GM18508 (cell line): ENCODE data around the gene ZSCAN16.

Source experiments
- ATAC-seq: cut with Tn5 transposase; IDR thresholded peaks from one replicate; pipeline ENCODE4 v1.9.1; 2021; ENCODE audit warnings: moderate number of reproducible peaks; ENCODE audit not compliant: insufficient read depth, unreplicated experiment

The ZSCAN16 gene

DNA sequence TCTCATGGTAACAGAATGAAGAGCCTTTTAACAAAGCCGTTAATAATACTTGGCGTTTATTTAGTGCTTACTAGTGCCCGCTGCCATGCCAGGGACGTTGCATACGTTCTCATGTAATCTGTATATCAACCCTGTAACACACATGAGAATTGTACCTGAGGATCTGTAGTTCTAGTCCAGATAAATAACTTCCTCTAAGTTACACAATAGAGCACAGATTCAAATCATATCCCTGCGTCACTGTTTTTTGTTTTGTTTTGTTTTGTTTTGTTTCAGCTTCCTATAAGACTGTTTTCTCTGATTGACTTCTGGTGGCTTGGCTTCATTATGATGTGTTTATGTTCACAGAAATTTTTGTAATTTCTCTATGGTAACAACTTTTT lies 553 bp downstream of the ZSCAN16 start:
- no peak for ATAC-seq

DNA sequence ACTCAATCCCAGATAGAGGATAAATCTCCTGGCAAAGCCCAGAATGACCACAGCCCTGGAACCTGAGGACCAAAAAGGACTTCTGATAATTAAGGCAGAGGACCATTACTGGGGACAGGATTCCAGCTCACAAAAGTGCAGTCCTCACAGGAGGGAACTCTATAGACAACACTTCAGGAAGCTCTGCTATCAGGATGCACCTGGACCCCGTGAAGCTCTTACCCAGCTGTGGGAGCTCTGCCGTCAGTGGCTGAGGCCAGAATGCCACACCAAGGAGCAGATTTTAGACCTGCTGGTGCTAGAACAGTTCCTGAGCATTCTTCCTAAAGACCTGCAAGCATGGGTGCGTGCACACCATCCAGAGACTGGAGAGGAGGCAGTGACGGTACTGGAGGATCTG lies 992 bp downstream of the ZSCAN16 start:
- no peak for ATAC-seq

DNA sequence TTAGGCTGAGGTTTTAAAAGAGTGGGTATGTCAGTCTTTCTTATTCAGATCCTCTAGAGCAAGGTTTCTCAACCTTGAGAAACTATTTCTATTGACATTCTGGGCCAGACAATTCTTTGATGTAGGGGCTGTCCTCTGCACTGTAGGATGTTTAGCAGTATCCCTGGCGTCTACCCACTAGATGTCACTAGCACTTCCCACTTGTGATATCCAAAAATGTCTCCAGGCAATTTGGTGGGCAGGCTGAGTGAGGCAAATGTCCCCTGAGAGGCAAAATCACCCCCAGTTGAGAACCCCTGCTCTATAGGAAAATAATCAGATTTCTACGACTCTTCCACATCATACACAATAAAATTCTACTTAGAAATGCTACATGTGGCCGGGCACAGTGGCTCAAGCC lies 9.6 kb downstream of the ZSCAN16 start:
- no peak for ATAC-seq

DNA sequence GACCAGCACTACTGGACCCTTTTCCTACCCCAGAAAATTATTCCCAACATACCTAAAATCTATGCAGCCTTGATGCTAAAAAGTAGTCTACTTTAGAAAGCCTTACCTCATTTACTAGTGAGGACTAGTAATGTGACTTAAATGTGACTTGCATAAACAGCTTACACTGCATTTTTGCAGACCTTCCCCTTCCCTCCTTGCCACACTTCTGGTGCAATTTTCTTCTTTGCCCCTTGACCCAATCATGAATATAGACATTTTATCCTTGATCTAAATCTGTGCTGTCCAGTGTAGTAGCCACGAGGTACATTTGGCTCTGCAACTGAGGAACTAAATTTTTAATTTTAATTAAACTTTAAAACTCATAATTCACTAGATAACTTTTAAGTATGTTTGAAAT lies 10.3 kb downstream of the ZSCAN16 start:
- ATAC-seq: no peak

DNA sequence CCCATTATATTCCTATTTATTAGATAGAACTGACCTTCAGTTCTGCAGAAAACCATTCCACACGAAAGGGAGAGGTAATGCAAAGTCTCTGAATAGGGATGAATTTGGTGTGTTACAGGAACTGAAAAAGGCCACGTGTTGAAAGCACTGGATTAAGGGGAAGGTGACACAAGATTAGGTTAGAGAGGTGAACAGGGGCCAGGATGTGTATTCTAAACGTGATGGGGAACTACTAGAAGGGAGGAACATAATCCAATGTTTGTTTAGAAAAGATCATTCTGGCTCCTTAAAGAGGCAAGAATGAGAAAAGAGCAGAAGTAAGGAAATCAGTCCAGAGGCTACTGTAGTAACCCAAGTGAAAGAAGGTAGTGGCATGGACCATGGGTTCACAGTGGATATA lies 11.0 kb downstream of the ZSCAN16 start:
- no peak for ATAC-seq

DNA sequence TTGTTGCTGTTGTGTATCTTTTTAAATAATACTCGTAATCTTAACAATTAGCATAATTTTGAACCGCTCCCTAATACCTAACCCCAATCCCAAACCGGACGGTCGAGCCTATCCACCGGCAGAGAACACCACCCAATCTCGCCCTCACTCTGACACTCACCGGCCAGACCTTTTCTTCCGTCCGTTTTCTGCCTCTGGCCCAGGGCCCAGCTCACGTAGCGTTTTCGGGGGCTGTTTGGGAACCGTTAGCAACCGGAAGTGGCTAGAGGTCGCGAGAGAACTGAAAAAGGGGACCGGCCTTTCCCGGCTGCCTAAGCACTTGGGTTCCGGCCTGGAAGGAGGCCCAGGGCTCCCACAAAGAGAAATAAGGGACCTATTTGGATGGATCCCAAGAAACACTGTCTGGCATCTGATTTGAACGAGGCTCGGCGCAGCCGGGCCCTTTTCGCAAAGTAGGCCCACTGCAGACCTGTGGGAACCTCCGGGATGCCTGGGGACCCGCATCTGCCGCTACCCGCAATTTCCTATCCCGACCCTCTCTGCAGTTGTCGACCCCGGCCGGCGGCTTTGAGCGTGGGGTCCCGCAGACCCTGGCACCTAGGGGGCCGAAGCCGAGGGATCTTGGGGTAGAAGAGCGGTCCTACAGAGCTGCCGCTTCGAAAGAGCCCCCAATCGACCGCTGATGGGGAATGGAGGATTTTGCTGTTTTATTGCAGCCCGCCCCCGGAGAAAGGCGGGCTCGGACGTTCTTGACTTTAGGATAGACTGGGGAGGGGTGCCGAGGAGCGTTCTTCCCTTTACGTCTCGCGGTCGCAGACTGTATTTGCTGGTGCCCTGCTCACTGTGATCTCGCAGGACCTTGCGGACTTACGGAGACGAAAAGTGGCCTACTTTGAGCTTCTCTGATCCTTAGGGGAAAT lies 12.4 kb downstream of the ZSCAN16 start:
- ATAC-seq: no peak

DNA sequence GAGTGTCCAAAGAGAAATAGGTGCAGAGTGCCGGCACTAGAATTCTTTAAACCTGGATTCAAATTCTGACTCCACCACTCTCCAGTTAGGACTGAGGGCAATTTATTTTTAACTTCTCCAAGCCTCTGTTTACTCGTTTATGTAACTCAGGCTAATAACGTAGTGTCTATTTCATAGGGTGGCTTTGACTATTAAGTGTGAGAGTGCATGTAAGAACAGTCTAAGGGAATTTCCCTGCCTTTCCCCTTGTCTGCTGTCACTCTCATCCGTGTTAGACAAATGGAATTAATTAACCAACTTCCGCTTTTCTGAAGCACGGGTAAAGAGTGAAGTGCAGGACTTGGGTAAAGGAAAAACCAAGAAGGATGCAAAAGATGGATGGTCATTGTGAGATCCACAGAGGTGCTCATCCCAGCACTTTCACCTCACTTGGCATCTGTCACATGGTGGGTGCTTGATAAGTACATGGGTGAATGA lies 13.1 kb downstream of the ZSCAN16 start:
- ATAC-seq: no peak

DNA sequence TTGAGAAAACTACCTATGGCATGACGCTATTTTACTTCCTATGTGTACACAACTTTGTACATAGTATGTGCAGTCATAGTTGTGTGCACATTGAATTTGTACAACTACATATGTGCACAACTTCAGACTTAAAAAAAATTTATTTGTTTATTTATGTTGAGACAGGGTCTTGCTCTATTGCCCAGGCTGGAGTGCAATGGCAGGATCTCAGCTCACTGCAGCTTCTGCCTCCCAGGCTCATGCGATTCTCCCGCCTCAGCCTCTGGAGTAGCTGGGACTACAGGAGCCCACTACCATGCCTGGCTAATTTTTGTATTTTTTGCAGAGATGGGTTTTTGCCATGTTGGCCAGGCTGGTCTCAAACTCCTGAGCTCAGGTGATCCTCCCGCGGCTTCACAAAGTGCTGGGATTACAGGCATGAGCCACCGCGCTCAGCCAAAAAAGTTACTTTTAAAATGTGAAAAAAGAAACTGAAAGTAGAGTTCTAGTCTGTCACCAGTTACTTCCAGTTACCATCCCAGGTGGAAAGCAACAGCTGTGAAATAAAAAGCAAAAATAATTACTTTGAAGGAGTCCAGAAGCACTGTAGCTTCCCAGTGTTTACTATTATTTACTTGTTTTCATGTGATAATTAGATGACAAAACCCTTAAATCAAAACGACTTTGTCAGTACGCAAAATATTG lies 15.6 kb downstream of the ZSCAN16 start:
- ATAC-seq: no peak

DNA sequence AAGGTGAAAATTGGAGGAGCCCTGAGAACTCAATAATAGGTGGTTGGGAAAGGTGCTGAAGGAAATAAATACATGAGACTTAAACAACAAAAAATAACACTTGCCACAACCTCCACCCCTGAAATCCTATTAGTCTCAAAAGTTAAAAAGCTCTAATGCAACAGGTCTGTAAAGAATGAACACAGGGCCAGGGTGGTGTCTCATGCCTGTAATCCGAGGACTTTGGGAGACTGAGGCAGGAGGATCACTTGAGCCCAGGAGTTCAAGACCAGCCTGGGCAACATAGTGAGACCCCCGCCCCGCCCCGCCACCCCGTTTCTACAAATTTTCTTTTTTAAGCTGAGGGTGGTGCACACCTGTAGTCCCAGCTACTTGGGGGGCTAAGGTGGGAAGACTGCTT lies 16.2 kb downstream of the ZSCAN16 start:
- ATAC-seq: no peak

DNA sequence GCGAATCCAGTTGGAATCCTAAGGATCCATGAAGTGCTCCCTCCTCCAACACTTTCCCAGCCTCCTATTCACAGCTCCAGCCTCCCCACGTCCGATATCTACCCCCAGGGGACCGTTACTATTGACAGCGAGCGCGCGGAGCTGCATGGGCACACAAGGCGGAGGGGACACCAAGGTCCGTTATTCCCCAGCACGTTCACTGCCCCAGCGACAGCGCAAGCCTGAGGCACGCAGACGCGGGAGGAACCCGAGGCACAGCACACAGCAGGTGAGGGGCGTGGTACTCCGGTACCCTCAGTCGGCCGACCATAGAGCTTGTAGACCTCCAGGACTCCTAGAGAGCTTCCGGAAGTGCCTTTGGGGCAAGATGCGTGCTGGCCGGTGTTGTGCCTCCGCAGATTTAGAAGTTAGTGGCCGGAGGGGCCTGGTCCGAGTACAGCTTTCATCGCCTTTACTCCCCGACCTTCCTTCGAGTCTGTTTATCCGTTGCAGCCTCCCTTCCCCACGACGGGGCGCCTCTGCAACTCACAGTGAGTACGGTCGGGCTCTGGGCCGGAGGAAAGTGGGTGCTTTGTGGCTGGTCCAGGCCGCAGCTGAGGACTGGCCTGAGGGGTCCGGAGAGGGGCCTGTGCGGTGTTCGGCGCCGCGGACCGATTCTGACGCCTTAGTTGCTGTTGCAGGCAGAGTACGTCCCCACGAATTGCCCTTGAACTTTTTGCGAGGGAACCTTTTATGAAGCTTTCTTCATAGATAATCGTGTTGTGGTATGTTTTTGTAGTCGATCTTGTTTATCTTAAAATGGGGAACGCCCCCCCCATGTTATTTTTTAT lies 17.3 kb downstream of the ZSCAN16 start, which contains the start of gene ZKSCAN8:
Gene ZKSCAN8, plus strand, starts transcription at position 384 of the 830 bp plus-strand sequence. CDS start 6,525 bp downstream, outside the sequence.
- ATAC-seq: no peak

DNA sequence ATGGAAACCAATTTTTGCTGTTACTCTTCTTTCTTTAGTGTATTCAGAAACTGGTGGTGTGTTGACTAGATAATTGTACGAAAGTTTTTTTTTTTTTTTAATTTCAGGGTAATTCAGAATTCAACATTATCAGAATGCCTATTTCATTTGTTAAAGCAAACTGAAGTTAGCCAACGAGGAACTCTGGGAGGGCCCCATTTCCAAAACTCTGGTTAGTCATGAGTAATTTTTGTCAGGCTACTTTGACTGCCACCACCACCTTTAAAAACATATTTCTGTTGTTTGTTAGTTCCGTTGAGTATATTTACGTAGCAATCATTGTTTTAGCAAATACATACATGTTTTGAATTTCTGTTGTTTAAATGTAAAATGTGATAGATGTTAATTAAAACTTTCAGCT lies 18.0 kb downstream of the ZSCAN16 start:
- ATAC-seq: no peak

DNA sequence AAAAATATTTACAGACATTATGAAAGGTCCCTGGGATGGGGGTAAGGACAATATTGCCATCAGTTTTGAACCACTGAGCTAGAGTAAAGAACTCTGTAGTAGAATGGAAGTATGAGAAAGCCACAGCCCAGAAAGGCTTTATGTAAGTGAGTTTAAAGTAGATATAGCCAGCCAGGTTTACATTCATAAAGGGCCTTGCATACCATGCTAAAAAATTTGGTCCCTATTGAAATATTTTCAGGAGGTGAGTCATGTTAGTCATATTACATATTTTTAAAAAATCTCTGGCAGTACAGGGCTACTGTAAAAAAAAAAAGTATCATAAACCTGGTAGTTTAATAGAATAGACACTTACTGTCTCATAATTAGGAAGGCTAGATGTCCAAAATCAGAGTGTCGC lies 20.8 kb downstream of the ZSCAN16 start:
- ATAC-seq: no peak

DNA sequence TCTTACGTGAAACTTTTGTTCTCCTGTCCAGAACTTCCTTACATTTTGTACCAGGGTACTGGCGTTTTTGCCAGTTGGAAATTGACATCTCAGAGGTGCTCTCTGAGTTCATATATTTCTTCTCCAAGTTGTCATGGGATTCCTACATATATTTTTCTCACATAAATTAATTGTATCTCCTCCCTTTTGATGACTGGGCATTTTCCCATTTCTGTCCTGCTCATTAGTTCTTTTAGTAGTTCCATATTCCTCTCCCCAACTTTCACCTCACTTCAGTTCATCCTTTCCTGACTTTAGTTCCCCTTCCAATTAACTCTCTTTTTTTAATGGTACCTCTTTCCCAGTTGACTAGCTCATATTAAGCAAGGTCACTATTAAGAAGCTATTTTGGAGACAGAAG lies 28.1 kb downstream of the ZSCAN16 start:
- no peak for ATAC-seq

DNA sequence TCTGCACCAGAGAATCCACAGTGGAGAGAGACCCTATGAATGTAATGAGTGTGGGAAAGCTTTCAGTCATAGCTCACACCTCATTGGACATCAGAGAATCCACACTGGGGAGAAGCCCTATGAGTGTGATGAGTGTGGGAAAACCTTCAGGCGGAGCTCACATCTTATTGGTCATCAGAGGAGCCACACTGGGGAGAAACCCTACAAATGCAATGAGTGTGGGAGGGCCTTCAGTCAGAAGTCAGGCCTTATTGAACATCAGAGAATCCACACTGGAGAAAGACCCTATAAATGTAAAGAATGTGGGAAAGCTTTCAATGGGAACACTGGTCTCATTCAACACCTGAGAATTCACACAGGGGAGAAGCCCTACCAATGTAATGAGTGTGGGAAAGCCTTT lies 29.1 kb downstream of the ZSCAN16 start:
- no peak for ATAC-seq

DNA sequence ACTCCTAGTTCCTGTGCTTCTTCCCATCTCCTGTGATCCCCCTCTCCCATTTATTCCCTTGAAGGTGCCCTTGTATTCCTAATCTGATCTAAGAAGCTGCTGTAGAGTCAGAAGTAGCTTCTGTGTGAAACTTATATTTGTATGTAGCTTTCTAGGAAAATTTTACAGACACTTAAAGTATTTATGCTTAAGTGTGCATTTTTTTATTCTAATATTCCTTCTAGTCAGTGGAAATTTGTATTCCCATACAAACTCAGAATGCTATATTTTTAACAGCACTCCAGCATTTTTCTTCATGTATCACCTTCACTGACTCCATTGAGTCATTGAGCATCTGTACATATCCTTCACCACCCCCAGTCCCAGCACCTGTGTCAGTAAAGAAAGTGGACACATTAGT lies 29.9 kb downstream of the ZSCAN16 start:
- no peak for ATAC-seq

DNA sequence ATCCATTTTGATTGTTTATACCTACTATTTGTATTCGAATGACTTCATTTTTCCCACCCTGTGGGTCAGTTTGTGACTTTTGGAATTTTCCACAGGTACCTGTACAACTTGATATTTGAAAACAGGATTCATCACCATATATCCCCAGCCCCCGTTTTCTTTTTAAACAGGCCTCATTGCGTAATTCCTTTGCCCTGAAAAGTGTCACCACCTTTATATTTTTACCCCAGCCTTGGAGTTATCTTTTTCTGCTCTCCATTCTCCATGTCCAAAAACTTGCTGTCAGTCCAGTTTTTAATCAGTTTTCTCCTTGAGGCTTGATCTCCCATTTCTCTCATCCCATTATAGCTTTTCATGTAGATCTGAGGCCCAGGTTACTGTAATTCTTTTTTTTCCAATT lies 33.9 kb downstream of the ZSCAN16 start:
- ATAC-seq: no peak

DNA sequence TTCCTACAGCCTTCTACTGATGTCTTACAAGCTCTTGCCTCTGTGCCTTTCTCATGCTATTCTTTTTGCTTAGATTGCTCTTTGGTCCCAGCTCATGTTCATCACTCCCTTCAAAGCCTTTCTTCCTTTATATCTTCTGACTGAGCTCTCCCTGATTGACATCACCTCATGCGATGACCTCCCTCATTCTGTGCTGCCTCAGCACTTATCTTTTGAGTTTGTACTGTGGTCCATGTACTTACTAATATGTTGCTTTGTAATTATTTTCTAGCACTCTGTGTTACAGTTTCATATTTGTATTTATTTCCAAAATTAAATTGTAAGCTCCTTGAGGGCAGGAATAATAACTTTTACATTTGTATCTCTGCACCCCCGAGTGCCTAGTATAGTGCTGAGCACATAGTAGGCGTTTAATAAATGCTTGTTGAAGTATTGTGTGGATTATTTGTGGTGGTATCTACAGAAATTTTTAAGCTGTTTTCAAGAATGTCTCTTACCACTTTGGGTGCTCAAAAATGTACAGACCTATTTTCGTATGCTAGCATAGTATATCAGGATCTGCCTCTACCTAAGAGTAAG lies 34.7 kb downstream of the ZSCAN16 start:
- ATAC-seq: no peak

DNA sequence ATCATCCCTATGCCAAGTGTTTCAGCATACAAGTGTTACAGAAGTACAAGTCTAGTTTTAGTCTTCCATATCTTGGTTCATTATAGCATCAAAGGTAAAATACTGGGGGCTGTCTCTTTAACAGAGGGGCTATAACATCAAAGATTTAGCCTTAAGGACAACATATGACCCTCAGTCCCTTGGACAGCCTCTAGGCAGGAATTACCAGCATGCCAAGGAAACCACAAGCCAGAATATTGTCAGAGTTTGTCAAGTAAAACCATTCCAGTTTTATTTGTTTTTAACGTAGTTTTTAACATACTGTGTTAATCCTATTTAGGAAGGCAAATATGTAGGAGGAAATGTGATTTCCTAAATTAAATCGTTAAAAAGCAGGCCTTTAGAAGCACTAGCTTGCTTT lies 35.8 kb downstream of the ZSCAN16 start:
- ATAC-seq: no peak

DNA sequence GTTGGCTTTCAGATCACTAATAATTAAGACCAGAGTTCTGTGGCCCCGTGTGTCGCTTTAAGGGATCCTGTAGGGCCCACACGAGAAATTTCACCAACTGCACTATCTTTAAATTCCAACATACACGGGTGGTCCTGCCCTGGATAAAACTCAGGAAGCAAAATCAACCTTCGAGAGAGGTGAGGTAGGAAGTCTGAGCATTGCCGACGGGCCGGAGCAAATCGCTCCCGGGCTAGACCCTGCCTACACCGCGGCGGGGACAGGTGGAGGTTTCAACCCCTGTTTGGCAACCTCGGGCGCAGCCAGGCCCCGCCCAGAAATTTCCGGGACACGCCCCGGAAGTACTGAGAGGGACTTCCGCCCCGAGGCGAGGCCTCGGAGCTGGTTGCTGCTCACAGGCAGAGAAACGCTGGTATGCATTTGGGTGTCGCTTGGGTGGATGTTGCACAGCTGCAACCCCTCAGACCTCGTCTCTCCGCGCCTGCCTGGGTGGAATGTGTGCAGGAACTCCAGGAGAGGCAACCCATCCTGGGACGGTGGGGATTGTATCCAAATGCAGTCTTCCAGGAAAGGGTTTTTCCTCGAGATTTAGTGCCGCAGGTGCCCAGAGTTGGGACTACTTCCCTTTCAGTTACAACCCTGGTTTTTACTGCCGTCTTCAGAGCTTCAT lies 37.1 kb downstream of the ZSCAN16 start:
- ATAC-seq: no peak

DNA sequence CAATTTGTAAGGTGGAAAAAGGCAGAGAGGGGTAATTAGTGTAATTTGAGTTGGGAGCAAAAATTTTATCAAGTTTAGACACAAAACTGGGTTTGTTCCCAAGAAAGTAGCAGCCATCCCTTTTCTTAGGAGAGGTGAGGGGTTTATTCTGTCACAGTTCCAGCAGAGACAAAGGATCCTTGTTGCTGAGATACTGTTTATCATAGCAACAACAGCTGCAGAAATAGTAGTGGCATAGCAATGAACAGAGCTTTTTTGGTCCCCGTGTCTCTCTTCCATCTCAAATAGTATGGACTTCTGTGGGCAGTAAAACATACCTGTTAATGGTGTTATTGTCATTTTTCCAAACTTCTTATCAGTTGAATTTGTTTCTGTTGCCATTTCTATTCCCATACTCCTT lies 41.2 kb downstream of the ZSCAN16 start:
- ATAC-seq: no peak
